HepG2 (cell line): ENCODE measurements around the gene GPBAR1.

Experiments used
- CREB1 ChIP-seq, 2 experiments: fragments of 450-650 bp in 1 of 2; IDR thresholded peaks; 2 replicates each; pipeline ENCODE4 v1.6.1; 2016 to 2017; ENCODE audit warnings: control low read depth in 1 of 2, mild to moderate bottlenecking in 1 of 2, missing compliant biosample characterization in 1 of 2, missing genetic modification characterization in 1 of 2
- CTCF ChIP-seq: sonication (generic); formaldehyde crosslinking; IDR thresholded peaks from 2 replicates; pipeline ENCODE4 v1.5.0; 2020; ENCODE audit warnings: mild to moderate bottlenecking, missing genetic modification reagents, moderate library complexity
- FOXA3 ChIP-seq: IDR thresholded peaks from 2 replicates; pipeline ENCODE4 v1.6.1; 2016; ENCODE audit warnings: missing genetic modification reagents, missing compliant biosample characterization
- GABPA ChIP-seq, 2 experiments: IDR thresholded peaks; 2 replicates each; pipeline ENCODE4 v1.6.1; 2011 to 2016; ENCODE audit warnings: low read depth in 2 of 2, low read length in 1 of 2, missing biosample characterization in 1 of 2, missing genetic modification characterization in 1 of 2
- IKZF4 ChIP-seq: sonication (generic); formaldehyde crosslinking; IDR thresholded peaks from 2 replicates; pipeline ENCODE4 v1.5.1; 2020; ENCODE audit warnings: borderline replicate concordance, mild to moderate bottlenecking, low read depth, missing genetic modification reagents; ENCODE audit errors: not compliant biosample characterization
- MAX ChIP-seq: IDR thresholded peaks from 2 replicates; pipeline ENCODE4 v1.6.1; 2012; ENCODE audit warnings: inconsistent platforms
- NFRKB ChIP-seq: fragments of 450-650 bp; IDR thresholded peaks from 2 replicates; pipeline ENCODE4 v1.6.1; 2017
- SP1 ChIP-seq, 2 experiments: fragments of 450-650 bp in 1 of 2; sonication (generic) in 1 of 2; formaldehyde crosslinking in 1 of 2; IDR thresholded peaks; 2 replicates each; pipeline versions ENCODE4 v1.4.0 to v1.6.1; 2016 to 2020; ENCODE audit warnings: missing genetic modification reagents in 1 of 2
- SSRP1 ChIP-seq: IDR thresholded peaks from 2 replicates; pipeline ENCODE4 v1.6.1; 2016; ENCODE audit warnings: control low read depth
- TBX2 ChIP-seq: sonication (generic); formaldehyde crosslinking; IDR thresholded peaks from 2 replicates; pipeline ENCODE4 v1.5.0; 2020; ENCODE audit warnings: missing genetic modification reagents, mild to moderate bottlenecking, borderline replicate concordance
- ZBTB1 ChIP-seq: sonication (generic); formaldehyde crosslinking; IDR thresholded peaks from 2 replicates; pipeline ENCODE4 v1.4.0; 2020; ENCODE audit warnings: missing genetic modification reagents, borderline replicate concordance
- TF ChIP-seq, protein P1 (sequence below): sonication (generic); formaldehyde crosslinking; IDR thresholded peaks from 2 replicates; pipeline ENCODE4 v1.4.0; 2020; ENCODE audit warnings: missing genetic modification reagents
- TF ChIP-seq, protein P2 (sequence below): sonication (generic); formaldehyde crosslinking; IDR thresholded peaks from 2 replicates; pipeline ENCODE4 v1.4.0; 2020; ENCODE audit warnings: missing genetic modification reagents
- TF ChIP-seq, protein P3 (sequence below): sonication (generic); formaldehyde crosslinking; conservative IDR thresholded peaks from 2 replicates; pipeline ENCODE4 v1.4.0; 2020; ENCODE audit warnings: missing genetic modification reagents

GRCh38 chr2:218263817-218264641 lies 3.2 kb downstream of the GPBAR1 start:
- TF ChIP-seq CTCF (CRISPR knock-in tag) (no peak), CREB1 (IDR thresholded peaks at IDR 0.05) (no peak), CREB1 (CRISPR knock-in tag; IDR thresholded peaks at IDR 0.05) (no peak), FOXA3 (CRISPR knock-in tag) (no peak), SSRP1 (CRISPR knock-in tag) (no peak), ZBTB1 (no peak), NFRKB (no peak), GABPA (IDR thresholded peaks at IDR 0.05; ENCODE audit: low read depth, low read length) (no peak), GABPA (CRISPR knock-in tag; IDR thresholded peaks at IDR 0.05; ENCODE audit: low read depth) (no peak), MAX (no peak), TBX2 (CRISPR knock-in tag) (no peak), IKZF4 (CRISPR knock-in tag) (no peak), SP1 (IDR thresholded peaks at IDR 0.05) (no peak), SP1 (CRISPR knock-in tag; IDR thresholded peaks at IDR 0.05) (no peak)
- TF ChIP-seq, protein P1, sequence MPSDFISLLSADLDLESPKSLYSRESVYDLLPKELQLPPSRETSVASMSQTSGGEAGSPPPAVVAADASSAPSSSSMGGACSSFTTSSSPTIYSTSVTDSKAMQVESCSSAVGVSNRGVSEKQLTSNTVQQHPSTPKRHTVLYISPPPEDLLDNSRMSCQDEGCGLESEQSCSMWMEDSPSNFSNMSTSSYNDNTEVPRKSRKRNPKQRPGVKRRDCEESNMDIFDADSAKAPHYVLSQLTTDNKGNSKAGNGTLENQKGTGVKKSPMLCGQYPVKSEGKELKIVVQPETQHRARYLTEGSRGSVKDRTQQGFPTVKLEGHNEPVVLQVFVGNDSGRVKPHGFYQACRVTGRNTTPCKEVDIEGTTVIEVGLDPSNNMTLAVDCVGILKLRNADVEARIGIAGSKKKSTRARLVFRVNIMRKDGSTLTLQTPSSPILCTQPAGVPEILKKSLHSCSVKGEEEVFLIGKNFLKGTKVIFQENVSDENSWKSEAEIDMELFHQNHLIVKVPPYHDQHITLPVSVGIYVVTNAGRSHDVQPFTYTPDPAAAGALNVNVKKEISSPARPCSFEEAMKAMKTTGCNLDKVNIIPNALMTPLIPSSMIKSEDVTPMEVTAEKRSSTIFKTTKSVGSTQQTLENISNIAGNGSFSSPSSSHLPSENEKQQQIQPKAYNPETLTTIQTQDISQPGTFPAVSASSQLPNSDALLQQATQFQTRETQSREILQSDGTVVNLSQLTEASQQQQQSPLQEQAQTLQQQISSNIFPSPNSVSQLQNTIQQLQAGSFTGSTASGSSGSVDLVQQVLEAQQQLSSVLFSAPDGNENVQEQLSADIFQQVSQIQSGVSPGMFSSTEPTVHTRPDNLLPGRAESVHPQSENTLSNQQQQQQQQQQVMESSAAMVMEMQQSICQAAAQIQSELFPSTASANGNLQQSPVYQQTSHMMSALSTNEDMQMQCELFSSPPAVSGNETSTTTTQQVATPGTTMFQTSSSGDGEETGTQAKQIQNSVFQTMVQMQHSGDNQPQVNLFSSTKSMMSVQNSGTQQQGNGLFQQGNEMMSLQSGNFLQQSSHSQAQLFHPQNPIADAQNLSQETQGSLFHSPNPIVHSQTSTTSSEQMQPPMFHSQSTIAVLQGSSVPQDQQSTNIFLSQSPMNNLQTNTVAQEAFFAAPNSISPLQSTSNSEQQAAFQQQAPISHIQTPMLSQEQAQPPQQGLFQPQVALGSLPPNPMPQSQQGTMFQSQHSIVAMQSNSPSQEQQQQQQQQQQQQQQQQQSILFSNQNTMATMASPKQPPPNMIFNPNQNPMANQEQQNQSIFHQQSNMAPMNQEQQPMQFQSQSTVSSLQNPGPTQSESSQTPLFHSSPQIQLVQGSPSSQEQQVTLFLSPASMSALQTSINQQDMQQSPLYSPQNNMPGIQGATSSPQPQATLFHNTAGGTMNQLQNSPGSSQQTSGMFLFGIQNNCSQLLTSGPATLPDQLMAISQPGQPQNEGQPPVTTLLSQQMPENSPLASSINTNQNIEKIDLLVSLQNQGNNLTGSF (CRISPR knock-in tag), result no peak
- TF ChIP-seq, protein P2, sequence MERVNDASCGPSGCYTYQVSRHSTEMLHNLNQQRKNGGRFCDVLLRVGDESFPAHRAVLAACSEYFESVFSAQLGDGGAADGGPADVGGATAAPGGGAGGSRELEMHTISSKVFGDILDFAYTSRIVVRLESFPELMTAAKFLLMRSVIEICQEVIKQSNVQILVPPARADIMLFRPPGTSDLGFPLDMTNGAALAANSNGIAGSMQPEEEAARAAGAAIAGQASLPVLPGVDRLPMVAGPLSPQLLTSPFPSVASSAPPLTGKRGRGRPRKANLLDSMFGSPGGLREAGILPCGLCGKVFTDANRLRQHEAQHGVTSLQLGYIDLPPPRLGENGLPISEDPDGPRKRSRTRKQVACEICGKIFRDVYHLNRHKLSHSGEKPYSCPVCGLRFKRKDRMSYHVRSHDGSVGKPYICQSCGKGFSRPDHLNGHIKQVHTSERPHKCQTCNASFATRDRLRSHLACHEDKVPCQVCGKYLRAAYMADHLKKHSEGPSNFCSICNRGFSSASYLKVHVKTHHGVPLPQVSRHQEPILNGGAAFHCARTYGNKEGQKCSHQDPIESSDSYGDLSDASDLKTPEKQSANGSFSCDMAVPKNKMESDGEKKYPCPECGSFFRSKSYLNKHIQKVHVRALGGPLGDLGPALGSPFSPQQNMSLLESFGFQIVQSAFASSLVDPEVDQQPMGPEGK (CRISPR knock-in tag), result no peak
- TF ChIP-seq, protein P3, sequence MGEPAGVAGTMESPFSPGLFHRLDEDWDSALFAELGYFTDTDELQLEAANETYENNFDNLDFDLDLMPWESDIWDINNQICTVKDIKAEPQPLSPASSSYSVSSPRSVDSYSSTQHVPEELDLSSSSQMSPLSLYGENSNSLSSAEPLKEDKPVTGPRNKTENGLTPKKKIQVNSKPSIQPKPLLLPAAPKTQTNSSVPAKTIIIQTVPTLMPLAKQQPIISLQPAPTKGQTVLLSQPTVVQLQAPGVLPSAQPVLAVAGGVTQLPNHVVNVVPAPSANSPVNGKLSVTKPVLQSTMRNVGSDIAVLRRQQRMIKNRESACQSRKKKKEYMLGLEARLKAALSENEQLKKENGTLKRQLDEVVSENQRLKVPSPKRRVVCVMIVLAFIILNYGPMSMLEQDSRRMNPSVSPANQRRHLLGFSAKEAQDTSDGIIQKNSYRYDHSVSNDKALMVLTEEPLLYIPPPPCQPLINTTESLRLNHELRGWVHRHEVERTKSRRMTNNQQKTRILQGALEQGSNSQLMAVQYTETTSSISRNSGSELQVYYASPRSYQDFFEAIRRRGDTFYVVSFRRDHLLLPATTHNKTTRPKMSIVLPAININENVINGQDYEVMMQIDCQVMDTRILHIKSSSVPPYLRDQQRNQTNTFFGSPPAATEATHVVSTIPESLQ (CRISPR knock-in tag), result no peak
